HG02610 (cell line): Measurements from ENCODE around the gene TBC1D2B.
"Not testable (repeated sequence)": the region's sequence is repeated elsewhere in the genome, so short reads cannot be mapped to it uniquely, and the experiment has no call there.

Experiments used
- ATAC-seq: cut with Tn5 transposase; IDR thresholded peaks from one replicate; pipeline ENCODE4 v1.9.1; 2021; ENCODE audit warnings: mild to moderate bottlenecking, moderate library complexity; ENCODE audit not compliant: unreplicated experiment

The TBC1D2B gene

DNA sequence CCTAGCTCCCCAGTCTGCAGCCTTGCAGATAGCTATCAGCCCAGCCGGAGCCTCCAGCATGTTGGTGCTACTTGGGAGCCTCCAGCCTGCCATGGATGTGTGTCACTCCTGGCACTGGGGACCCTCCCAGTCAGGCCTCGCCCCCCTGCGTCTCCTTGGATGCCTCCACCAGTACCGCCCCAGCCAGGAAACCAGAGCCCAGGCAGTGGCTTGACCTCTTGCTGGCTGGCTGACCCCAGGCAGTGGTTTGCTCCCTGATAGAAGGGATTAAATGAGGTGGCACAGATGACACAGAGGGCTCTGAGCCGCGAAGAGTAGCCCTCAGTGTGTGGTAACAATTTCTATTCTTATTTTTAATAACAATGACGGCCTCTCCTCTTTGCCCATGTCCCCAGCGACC is 98.4 kb downstream of the TBC1D2B start:
- not testable (repeated sequence) for ATAC-seq

DNA sequence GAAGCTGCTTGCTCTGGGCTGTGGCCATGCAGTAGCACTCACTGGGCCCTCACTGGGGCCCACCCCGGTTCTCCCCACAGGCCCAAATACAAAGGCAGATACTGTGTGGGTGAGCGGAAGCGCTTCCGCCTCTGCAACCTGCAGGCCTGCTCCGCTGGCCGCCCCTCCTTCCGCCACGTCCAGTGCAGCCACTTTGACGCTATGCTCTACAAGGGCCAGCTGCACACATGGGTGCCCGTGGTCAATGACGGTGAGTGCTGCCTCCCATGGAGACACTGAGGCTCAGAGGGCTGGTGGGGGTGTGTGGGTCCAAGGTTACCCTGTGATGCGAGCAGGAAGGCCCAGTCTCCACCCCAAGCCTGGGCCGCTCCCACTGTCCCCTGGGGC is 98.8 kb downstream of the TBC1D2B start:
- not testable (repeated sequence) for ATAC-seq

DNA sequence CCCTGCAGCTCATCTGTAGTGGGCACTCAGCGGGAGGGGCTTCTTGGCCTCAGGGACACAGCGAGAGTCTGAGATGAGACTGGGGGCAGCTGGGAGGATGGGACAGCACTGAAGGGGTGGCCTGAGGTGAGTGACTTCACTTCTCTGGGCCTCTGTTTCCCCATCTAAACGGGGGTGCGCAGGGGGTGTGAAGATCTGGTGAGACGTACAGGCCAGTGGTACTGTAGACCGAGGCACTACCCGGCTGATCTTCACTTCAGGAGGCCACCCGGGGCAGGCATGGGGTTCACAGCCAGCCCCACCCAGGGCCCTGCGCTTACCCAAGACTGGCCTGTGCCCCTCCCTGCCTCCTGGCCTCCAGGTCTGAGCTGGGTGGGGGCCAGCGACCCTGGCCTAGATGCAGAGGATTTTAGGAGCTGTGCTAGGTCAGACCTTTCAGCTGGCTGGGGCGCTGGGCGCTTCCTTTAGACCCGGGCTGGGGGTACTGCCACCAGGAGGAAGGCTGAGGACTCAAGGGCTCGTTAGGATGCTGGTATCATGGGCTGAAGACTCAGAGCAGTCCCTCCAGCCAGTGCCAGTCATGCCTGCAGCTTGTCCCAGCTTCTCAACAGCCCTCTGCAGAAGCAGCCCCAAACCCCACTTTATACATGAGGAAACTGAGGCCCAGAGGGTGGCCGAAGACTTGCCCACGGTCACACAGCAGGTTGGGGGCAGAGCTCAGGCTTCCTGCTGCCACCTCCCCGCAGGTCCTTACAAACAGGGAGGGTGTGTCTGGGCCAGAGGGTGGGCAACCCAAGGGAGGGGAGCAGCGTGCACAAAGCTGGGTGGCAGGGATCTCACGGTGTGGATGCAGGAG is 99.4 kb downstream of the TBC1D2B start:
- not testable (repeated sequence) for ATAC-seq

DNA sequence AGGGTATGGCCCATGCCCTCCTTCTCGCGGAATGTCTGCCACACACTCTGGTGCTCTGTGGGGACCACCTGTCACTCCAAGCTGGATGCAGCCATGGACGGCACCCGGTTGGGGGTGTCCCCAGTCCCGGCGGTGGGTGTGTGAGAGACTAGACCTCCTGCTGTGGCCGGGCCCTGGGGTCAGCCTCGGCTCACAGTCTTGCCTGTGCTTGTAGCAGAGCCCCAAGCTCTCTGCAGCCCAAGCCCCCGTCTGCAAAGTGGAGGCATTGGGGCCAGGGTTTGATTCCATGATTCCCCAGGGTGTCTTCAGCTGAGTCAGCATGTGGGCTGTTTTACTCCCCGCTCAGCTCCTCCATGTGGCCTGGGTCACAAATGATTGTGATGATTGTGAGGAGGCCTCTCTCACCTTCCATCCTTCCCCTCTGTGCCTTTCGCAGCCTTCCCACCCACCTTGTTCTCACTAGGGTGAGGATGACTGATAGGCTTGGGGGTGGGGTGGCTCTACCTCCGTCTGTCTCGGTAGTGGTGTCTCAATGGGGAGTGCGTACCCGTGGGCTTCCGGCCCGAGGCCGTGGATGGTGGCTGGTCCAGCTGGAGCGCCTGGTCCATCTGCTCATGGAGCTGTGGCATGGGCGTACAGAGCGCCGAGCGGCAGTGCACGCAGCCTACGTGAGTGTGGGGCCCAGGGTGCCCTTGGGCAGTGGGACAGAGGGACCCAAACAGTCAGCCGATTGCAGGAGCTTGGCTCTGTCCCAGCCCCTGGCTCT is 100.6 kb downstream of the TBC1D2B start:
- not testable (repeated sequence) for ATAC-seq

DNA sequence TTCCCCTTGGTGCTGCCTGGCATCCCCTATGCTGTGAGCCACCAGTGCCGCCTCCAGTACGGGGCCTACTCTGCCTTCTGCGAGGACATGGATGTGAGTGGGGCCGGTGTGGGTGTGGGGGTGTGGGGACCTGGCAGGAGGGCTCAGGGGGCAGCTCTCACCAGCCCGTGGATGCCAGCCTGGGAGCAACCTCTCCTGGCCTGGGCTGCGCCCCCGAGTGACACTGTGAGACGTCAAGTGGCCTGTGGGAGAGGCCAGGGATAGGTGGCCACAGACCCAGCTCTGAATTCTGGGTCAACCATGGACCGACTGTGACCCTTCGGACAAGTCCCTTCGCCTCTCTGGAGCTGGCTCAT is 101.4 kb downstream of the TBC1D2B start:
- ATAC-seq: not testable (repeated sequence)

DNA sequence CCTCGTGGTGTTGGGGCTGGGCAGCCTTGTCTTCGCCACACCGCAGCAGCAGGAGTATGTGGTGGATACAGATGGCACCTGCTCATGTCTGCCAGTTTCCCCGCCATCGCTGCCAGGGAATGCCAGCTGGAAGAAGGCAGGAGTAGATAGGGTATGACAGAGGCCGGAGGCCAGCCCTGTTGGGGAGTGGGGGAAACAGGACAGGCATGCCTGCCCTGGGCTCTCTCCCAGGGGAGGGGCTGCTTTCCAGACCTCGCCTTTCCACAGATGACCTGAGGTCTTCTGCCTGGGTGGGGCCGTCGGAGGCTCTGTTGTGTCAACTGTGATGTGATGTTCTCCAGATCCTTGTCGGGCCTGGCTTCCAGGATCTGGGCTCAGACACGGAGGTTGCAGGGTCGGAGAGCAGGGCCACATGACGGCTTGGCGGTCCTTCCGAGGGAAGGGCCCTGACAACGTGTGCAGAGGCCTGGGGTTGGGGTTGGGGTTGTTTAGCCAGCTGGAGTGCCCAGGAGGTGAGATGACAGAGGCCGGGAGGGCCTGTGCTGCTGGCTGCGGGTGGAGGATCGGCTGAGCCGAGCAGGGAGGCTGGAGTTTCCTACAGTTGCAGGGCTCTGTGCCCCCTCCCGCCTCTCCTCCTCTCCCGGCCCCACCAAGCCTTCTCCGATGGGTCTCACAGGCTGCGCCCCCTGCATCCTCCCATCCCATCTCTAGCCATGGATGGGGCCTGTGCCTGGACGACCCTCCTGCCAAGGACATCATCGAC is 102.0 kb downstream of the TBC1D2B start:
- ATAC-seq: no peak

DNA sequence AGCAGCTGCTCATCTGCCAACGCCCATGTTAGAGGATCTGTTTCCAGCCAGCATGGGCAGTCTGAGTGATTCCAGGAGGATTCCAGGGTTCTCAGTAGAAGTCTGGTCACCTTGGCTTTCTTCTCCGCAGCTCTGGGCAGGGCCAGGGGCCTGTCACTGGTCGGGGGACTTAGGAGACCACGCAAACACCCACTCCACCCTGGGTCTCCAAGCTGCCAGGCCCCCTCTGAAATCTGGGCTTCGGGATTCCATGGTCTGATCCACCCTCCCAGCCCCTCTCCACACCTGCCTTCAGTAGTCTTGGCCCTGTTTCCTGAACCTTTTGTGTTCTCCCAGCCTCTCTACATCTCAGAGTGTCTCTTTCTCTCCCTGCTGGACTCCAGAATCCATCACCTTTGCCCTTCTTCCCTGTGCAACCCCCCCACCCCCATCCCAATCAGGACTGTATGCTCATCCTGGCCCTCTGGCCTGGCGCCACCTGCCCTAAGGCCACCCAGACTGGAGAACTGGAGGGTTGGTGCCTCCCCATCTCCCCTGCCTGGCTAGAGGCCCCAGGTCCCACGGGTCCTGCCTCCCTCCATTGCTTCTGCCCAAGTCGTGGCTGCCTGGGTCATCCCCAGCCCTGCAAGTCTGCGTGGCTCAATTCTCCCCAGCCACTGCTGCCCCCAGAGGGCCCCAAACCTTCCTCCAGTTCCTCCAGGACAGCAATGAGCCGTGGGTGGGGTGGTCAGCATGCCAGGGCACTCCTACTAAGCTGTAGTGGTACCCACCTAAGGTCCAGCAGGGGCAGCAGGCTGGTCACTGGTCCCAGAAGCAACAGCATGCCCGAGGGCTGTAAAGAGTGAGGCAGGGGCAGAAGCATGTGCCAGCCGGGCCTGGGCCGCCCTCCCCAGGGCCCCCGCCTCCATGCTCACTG is 102.8 kb downstream of the TBC1D2B start:
- ATAC-seq: no peak

DNA sequence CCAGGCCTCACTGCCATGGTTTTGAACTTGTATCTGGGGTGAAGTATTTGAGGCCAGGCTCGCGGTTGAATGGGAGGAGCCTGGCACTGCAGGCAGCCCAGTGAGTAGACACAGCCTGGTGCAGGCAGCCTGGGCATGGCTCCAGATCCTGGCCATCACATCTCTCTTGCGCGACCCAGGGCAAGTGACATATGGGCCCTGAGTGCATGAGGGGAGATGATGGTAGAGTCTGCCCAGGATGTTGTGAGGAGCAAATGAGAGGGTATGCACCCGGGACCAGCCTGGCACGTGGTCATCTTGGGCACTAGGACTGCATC is 103.5 kb downstream of the TBC1D2B start:
- no peak for ATAC-seq

DNA sequence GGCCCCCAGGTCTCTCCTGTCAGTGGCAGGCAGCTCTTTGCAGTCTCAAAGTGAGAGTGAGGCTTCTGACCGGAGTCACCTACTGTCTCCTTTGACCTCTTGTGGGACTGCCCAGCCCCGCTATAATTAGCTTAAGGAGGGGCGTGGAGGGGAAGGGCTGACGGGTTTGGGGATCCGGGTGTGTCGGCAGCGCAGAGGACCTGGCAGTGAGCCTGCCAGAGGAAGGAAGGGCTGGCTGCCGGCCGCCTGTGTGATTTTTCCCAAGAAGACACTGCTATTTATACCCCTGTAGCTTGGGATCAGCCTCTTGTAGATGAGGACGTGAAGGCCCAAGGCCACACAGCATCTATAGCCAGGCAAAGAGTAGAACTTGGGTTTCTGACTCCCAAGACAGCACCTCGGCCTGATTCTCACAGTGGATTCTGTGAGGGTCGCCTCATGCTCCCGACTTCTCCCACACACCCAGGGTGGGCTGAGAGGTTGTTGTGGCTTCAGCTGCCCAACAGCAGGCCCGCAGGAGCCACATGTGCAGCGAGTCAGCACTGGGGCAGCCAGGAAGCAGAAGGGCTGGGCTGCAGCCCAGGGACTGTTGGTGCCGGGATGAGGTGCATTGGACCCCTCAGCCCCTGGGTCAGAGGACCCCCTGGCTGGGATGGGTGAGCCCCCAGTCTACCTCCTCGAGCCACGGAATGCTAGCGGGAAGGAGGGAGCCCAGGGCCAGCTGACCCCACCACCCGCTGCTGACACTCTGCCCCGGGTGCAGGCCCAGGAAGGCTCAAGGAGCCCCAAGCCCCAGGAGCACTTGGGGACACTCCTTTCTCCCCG is 104.0 kb downstream of the TBC1D2B start:
- ATAC-seq: not testable (repeated sequence)

DNA sequence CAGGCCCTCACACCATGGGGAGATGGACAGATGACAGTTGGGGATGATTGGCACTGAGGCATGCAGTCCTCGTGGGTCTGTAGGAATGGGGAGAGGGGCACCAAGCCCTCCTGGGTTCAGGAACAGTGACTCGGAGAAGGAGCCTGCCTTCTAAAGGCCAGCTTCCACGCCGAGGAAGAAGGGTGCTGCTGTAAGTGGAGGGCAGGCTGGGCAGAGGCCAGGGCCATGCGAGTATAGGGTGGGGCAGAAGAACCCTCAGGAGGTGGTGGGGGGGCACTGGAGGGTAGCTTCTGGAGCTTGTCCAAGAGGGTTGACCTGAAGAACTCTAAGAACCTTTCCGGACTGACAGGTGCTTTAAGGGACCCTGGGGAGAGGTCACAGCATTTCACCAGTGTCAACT is 104.8 kb downstream of the TBC1D2B start:
- ATAC-seq: not testable (repeated sequence)

DNA sequence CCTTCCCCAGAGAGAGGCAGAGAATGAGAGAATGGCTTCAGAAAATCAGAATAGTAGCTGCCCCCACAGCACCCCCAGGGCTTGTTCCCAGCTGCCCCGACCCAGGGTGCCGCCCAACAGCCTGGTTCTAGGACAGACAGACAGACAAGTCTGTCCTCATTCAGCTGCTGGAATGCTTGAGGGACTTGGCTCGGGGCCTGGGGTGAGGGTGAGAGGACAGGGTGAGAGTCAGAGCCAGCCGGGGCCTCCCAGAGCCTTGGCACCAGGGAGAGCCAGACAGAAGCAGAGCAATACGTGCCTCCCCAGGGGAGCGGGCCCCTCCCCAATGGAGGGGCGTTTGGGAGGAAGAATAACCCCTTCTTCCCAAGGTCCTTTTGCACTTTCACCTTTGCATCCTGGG is 105.6 kb downstream of the TBC1D2B start:
- not testable (repeated sequence) for ATAC-seq

DNA sequence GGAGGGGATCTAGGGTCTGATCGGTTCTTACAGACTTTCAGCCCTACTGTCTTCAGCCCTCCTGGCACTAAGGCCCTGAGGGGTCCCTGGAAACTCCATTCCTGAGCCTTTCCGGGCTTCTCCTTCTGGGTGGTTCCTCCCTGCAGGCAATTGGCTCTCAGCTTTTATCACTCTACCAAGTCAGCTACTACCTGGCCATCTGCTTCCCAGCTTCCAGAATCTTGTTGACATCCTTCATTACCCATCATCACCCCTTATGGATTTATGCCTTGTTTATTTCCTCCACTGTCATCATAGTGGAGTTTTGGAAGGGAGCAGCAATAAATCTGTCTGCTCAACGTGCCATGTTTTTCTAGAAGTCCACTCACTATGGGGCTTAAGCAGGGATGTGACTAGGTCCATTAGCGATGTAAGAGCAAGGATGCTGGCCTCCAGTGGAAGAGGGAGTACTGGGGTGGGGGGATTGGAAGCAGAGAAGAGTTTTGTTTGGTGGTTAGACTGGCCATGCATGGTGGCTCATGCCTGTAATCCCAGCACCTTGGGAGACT is 106.6 kb downstream of the TBC1D2B start:
- not testable (repeated sequence) for ATAC-seq

DNA sequence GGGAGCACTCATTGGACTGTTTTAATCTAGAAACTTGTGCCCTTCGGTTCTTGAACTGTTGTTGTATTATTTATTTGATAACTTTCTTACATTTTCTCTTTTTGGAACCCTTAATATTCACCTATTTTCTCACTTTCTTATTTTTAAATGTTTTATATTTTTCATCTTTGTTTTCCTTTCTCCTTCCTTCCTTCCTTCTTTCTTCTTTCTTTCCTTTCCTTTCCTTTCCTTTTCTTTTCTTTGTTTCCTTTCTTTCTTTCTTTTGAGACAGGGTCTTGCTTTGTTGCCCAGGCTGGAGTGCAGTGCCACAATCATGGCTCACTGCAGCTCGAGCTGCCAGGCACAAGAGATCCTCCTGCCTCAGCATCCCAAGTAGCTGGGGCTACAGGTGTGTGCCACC is 108.5 kb downstream of the TBC1D2B start:
- no peak for ATAC-seq

DNA sequence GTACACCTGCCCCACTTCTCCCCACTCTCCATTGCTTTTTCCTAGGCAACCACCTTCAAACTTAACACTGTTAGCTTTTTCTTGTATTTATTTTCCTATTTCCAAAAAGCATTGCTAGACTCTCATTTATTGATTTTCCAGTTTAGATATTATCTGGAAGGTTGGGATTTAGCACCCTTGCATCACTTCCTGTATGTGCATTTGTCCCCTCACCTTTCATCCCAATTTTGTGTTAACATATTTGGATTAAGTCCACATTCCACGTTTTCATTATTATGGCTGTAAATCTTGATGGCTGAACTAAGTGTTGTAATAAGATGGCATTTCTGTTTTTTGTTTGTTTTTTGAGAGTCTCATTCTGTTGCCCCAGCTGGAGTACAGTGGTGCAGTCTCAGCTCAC is 109.7 kb downstream of the TBC1D2B start:
- ATAC-seq: no peak

DNA sequence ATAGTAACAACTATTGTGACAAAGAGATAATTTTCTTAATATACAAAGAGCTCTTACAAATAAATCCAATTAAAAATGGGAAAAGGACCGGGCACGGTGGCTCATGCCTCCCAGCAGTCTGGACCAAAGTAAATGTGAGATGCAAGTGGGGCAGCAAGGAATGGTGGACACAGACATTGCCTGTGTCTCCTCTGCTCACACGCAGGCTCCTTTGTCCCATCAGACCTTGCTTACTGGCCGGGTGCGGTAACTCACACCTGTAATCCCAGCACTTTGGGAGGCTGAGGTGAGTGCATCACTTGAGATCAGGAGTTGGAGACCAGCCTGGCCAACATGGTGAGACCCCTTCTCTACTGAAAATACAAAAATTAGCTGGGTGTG is 110.3 kb downstream of the TBC1D2B start:
- not testable (repeated sequence) for ATAC-seq

DNA sequence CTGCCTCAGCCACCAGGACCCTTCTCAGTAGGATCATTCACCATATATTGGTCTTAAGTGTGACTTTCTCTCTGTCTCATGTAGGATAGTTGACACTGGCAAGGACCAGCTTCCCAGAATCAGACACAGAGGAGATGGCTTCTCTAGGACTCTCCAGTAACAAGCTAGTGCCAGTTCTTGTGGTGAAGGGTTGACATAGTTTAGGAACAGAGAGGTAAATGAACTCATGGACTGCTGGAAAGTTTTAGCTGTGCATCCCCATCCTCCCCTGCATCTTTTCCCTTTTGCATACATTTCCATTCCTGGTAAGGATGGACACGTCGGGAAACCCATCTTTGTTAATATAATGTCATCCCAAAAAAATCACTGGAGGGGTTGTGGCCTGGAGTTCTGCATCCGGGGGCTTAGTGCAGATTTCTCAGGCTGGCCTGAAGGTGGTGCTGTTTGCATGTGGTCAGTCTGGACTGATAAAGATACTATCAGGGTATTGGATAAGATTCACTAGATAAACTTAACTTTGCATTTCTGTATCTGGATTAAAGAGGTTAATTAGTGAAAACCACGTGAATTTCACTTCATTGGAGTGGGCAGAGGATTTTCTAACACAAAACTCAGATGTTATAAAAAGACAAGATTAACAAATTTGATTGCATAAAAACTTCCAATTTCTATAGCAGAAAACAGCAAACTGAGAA is 110.8 kb downstream of the TBC1D2B start:
- ATAC-seq: no peak

DNA sequence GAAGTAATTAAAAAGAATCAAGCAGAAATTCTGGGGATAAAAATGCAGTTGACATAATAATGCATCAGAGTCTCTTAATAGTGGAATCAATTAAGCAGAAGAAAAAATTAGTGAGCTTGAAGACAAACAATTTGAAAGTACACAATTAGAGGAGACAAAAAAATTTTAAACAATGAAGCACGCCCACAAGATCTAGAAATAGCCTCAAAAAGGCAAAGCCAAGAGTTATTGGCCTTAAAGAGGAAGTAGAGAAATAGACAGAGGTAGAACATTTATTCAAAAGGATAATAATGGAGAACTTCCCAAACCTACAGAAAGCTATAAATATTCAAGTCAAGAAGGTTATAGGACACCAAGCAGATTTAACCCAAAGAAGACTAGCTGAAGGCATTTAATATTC is 113.3 kb downstream of the TBC1D2B start:
- ATAC-seq: no peak

DNA sequence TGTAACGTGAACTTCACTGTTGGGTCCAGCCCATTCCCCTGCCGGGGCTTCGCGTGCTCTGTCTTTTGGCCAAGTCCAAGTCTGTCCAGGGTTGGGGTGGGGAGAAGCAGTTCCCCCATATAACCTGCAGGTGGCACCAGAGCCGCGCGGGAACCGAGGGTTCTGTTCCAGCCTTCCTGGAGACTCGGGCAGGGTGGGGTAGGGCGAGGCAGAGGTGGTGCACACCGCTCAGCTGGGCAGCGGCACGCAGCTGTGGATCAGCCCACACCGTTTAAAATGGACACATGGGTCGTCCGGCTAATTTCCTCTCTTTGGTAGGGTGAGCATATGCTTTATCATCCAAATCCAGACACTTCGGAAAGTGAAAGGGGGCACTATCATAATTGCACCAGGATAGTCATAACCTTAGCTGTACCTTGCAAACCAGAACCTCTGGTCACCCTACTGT is 118.1 kb downstream of the TBC1D2B start:
- ATAC-seq: no peak
